HepG2 (cell line): ENCODE measurements around the gene PIN4. TPM values are rescaled to one million over a fixed set of nuclear protein-coding genes. Genes with fewer than 3 reads are reported as not detected.

Source experiments
- DZIP1 ChIP-seq: sonication (generic); formaldehyde crosslinking; IDR thresholded peaks from 2 replicates; pipeline ENCODE4 v1.5.0; 2020; ENCODE audit warnings: mild to moderate bottlenecking, missing genetic modification reagents
- GATAD1 ChIP-seq: IDR thresholded peaks from 2 replicates; pipeline ENCODE4 v1.6.1; 2016; ENCODE audit warnings: missing genetic modification reagents, missing compliant biosample characterization
- RBFOX2 ChIP-seq: fragments of 200-400 bp; formaldehyde crosslinking; IDR thresholded peaks from 2 replicates; pipeline ENCODE4 v1.6.1; 2017; ENCODE audit warnings: low read depth, mild to moderate bottlenecking, low read length
- RCOR2 ChIP-seq: IDR thresholded peaks from 2 replicates; pipeline ENCODE4 v1.6.1; 2016; ENCODE audit warnings: missing biosample characterization, missing genetic modification reagents
- REPIN1 ChIP-seq: sonication (generic); formaldehyde crosslinking; IDR thresholded peaks from 2 replicates; pipeline ENCODE4 v1.8.0; 2022; ENCODE audit warnings: missing genetic modification reagents, low read depth, mild to moderate bottlenecking, borderline replicate concordance
- SP4 ChIP-seq: sonication (generic); formaldehyde crosslinking; IDR thresholded peaks from 2 replicates; pipeline ENCODE4 v1.8.1; 2023; ENCODE audit warnings: mild to moderate bottlenecking, missing genetic modification reagents
- ZBTB10 ChIP-seq: sonication (generic); formaldehyde crosslinking; IDR thresholded peaks from 2 replicates; pipeline ENCODE4 v1.4.0; 2020; ENCODE audit warnings: missing genetic modification reagents, borderline replicate concordance
- ZBTB44 ChIP-seq: sonication (generic); formaldehyde crosslinking; IDR thresholded peaks from 2 replicates; pipeline ENCODE4 v1.4.0; 2020; ENCODE audit warnings: missing genetic modification reagents
- ZGPAT ChIP-seq: IDR thresholded peaks from 2 replicates; pipeline ENCODE4 v1.6.1; 2016; ENCODE audit warnings: mild to moderate bottlenecking
- ZMYM4 ChIP-seq: sonication (generic); formaldehyde crosslinking; IDR thresholded peaks from 2 replicates; pipeline ENCODE4 v1.8.1; 2023; ENCODE audit warnings: mild to moderate bottlenecking, missing genetic modification reagents
- ZNF280B ChIP-seq: sonication (generic); formaldehyde crosslinking; IDR thresholded peaks from 2 replicates; pipeline ENCODE4 v1.5.0; 2020; ENCODE audit warnings: missing genetic modification reagents, mild to moderate bottlenecking, borderline replicate concordance
- ZNF687 ChIP-seq: sonication (generic); formaldehyde crosslinking; IDR thresholded peaks from 2 replicates; pipeline ENCODE4 v1.5.1; 2020; ENCODE audit warnings: mild to moderate bottlenecking, missing genetic modification reagents, moderate library complexity
- polyA plus RNA-seq, 8 experiments: library from polyadenylated mRNA; depleted of rRNA in 3 of 8; stranded (reverse) in 7 of 8; unstranded in 1 of 8; fragments of >200 nt; fragmentation: Illumina TruSeq in 4 of 8; extraction: Trizol in 4 of 8; gene quantifications; 2 replicates each; pipeline versions ENCODE4 v1.2.1 to v1.2.3, GENCODE V29; 2011 to 2016; ENCODE audit warnings: low read depth in 4 of 8, missing spikeins in 1 of 8, mixed read lengths in 1 of 8; ENCODE audit not compliant: insufficient read depth in 1 of 8
- total RNA-seq, 5 experiments: library from RNA; depleted of rRNA; stranded (reverse); fragments of >200 nt; fragmentation: Illumina TruSeq; extraction: Trizol; gene quantifications; 2 replicates each; pipeline ENCODE4 v1.2.3, GENCODE V29; 2016; ENCODE audit warnings: low read depth in 1 of 5

Gene PIN4
- total and polyA plus RNA-seq, 2 of the 13 experiments (the other 11 are each of a cell fraction or from before 2014, with no cell fraction given): 12.6 to 29.5 TPM

- TF ChIP-seq ZBTB10 (CRISPR knock-in tag): peak; percentile 72
- TF ChIP-seq ZBTB44 (CRISPR knock-in tag): no peak
- TF ChIP-seq REPIN1 (CRISPR knock-in tag): 0 out of 2 replicates have a peak, but pooled peaks have one; percentile 20
- TF ChIP-seq RBFOX2: peak; percentile 49; the same call in 1 of the 2 replicates
- TF ChIP-seq ZNF687: peak; percentile 76
- 0 out of 2 replicates have a peak, but pooled peaks have one; percentile 51 for TF ChIP-seq ZMYM4 (CRISPR knock-in tag)
- no peak for TF ChIP-seq SP4 (CRISPR knock-in tag)
- peak; percentile 38; the same call in 1 of the 2 replicates for TF ChIP-seq ZNF280B (CRISPR knock-in tag)
- TF ChIP-seq DZIP1 (CRISPR knock-in tag): no peak
- no peak for TF ChIP-seq RCOR2 (CRISPR knock-in tag)
- 0 out of 2 replicates have a peak, but pooled peaks have one; percentile 19 for TF ChIP-seq ZGPAT (CRISPR knock-in tag)
- TF ChIP-seq GATAD1 (CRISPR knock-in tag): peak; percentile 90
Observed at GRCh38 chrX:72181178-72182125, at the start of gene PIN4 (continued).
